Fibroblast of lung (primary cell): ENCODE data around the gene NUP93. TPM values are rescaled to one million over a fixed set of nuclear protein-coding genes. Genes with fewer than 3 reads are reported as not detected.
"Not testable (repeated sequence)": the region's sequence is repeated elsewhere in the genome, so short reads cannot be mapped to it uniquely, and the experiment has no call there.

Source experiments
- DNase-seq, 2 donors: peaks; one replicate each; pipeline versions ENCODE4 v3.0.0 to v3.0.0-alpha.2; 2010; ENCODE audit warnings: low read depth in 2 of 2
- H2AFZ ChIP-seq: 2 replicates; pipeline ENCODE4 v1.5.1; 2012; ENCODE audit warnings: low read length, control low read depth, inconsistent platforms
- H3K27ac ChIP-seq: 2 replicates; pipeline ENCODE4 v1.5.1; 2011; ENCODE audit warnings: low read length, control low read depth; ENCODE audit not compliant: insufficient read depth
- H3K27me3 ChIP-seq: 2 replicates; pipeline ENCODE4 v1.5.1; 2011; ENCODE audit warnings: mild to moderate bottlenecking, low read length; ENCODE audit not compliant: control insufficient read depth, insufficient read depth
- H3K36me3 ChIP-seq: 2 replicates; pipeline ENCODE4 v1.5.1; 2011; ENCODE audit warnings: low read length; ENCODE audit not compliant: control insufficient read depth, insufficient read depth
- H3K4me1 ChIP-seq: 2 replicates; pipeline ENCODE4 v1.5.1; 2011; ENCODE audit warnings: low read length; ENCODE audit not compliant: control insufficient read depth, insufficient read depth; ENCODE audit errors: extremely low read depth
- H3K4me2 ChIP-seq: 2 replicates; pipeline ENCODE4 v1.5.1; 2011; ENCODE audit warnings: low read length, control low read depth; ENCODE audit not compliant: insufficient read depth; ENCODE audit errors: extremely low read depth
- H3K4me3 ChIP-seq, 4 experiments: fragments of 200-600 bp in 1 of 4; sonication (generic) in 1 of 4; replicated peaks in 1 of 4; 2 replicates each; pipeline ENCODE4 v1.5.1; 2011 to 2016; ENCODE audit warnings: low read length in 4 of 4, low read depth in 3 of 4, mild to moderate bottlenecking in 3 of 4, control low read depth in 2 of 4, inconsistent platforms in 1 of 4, mixed read lengths in 1 of 4; ENCODE audit not compliant: insufficient read depth in 1 of 4; ENCODE audit errors: control extremely low read depth in 1 of 4
- H3K79me2 ChIP-seq: 2 replicates; pipeline ENCODE4 v1.5.1; 2012; ENCODE audit warnings: mild to moderate bottlenecking, low read length, inconsistent platforms; ENCODE audit not compliant: control insufficient read depth, insufficient read depth
- H3K9ac ChIP-seq: 2 replicates; pipeline ENCODE4 v1.5.1; 2011; ENCODE audit warnings: mild to moderate bottlenecking, low read length, control low read depth; ENCODE audit not compliant: insufficient read depth
- H3K9me3 ChIP-seq: 2 replicates; pipeline ENCODE4 v1.5.1; 2012; ENCODE audit warnings: low read depth, low read length; ENCODE audit not compliant: control insufficient read depth, insufficient read depth
- H4K20me1 ChIP-seq: 2 replicates; pipeline ENCODE4 v1.5.1; 2011; ENCODE audit warnings: low read length; ENCODE audit not compliant: control insufficient read depth, insufficient read depth; ENCODE audit errors: extremely low read depth
- CTCF ChIP-seq, 2 donors: IDR thresholded peaks in 1 of 2; conservative IDR thresholded peaks in 1 of 2; 1 replicate in 1 of 2; 2 replicates in 1 of 2; pipeline ENCODE4 v1.5.1; 2011 to 2012; ENCODE audit warnings: low read length in 2 of 2, control low read depth in 1 of 2, inconsistent platforms in 1 of 2, low read depth in 1 of 2, mild to moderate bottlenecking in 1 of 2
- EZH2 ChIP-seq: IDR thresholded peaks from 2 replicates; pipeline ENCODE4 v1.5.1; 2012; ENCODE audit warnings: low read length, control low read depth, mild to moderate bottlenecking; ENCODE audit errors: missing control alignments
- polyA plus RNA-seq, 2 donors: library from polyadenylated mRNA; depleted of rRNA in 1 of 2; stranded (reverse) in 1 of 2; unstranded in 1 of 2; fragments of >200 nt; gene quantifications; 2 replicates each; pipeline ENCODE4 v1.2.1, GENCODE V29; 2011 to 2012; ENCODE audit warnings: missing spikeins in 1 of 2
- total RNA-seq: library from RNA; depleted of rRNA; stranded (reverse); fragments of >200 nt; gene quantifications from 2 replicates; pipeline ENCODE4 v1.2.1, GENCODE V29; 2014

NUP93 gene
- total and polyA plus RNA-seq, 2 donors (not counting 1 experiment from before 2014, with no cell fraction given) = 37.6 to 42.9 TPM

- TF ChIP-seq EZH2 = no peak
- TF ChIP-seq CTCF (conservative IDR thresholded peaks at IDR 0.05 in 1 of 2, IDR thresholded peaks at IDR 0.05 in 1 of 2; ENCODE audit: low read depth in 1 of 2, low read length in 2 of 2) = no peak
- Histone ChIP-seq H3K9me3 (no peaks in the 10 kb centered on the region), H3K9ac (no peak overlapping the region), H3K79me2 (no peaks in the 10 kb centered on the region), H4K20me1 (no peaks in the 10 kb centered on the region), H2AFZ (no peak overlapping the region), H3K4me3 (no peak overlapping the region), H3K27ac (no peak overlapping the region), H3K4me1 (no peaks in the 10 kb centered on the region), H3K27me3 (no peaks in the 10 kb centered on the region), H3K4me2 (no peak overlapping the region), H3K36me3 (no peaks in the 10 kb centered on the region)
- no peak for DNase-seq
Measured at GRCh38 chr16:56868175-56868574, 138.2 kb downstream of the NUP93 start.

GRCh38 chr16:56868766-56869165 lies 138.8 kb downstream of the NUP93 start:
- not testable (repeated sequence) for H3K36me3 ChIP-seq, H3K27ac ChIP-seq, H3K9ac ChIP-seq, H4K20me1 ChIP-seq, H2AFZ ChIP-seq, DNase-seq, H3K4me1 ChIP-seq, H3K4me2 ChIP-seq, H3K9me3 ChIP-seq, H3K4me3 ChIP-seq, H3K27me3 ChIP-seq, H3K79me2 ChIP-seq

GRCh38 chr16:56869513-56870275 lies 139.8 kb downstream of the NUP93 start:
- no peak overlapping the region for H3K9ac ChIP-seq
- H3K36me3 ChIP-seq = no peaks in the 10 kb centered on the region
- no peaks in the 10 kb centered on the region for H3K9me3 ChIP-seq
- no peaks in the 10 kb centered on the region for H3K79me2 ChIP-seq
- H3K4me2 ChIP-seq = no peak overlapping the region
- H2AFZ ChIP-seq = no peak overlapping the region
- H3K27ac ChIP-seq = no peak overlapping the region
- DNase-seq = no peak
- TF ChIP-seq EZH2 (no peak), CTCF (conservative IDR thresholded peaks at IDR 0.05 in 1 of 2, IDR thresholded peaks at IDR 0.05 in 1 of 2; ENCODE audit: low read depth in 1 of 2, low read length in 2 of 2) (no peak)
- no peaks in the 10 kb centered on the region for H3K4me1 ChIP-seq
- no peak overlapping the region for H3K4me3 ChIP-seq
- H3K27me3 ChIP-seq = no peaks in the 10 kb centered on the region
- no peaks in the 10 kb centered on the region for H4K20me1 ChIP-seq
